T-helper 1 cell treated with Interleukin-12 subunit alpha and Interleukin-12 subunit beta and Interleukin-4 antibody, amounts not matched to agents 30 μg/mL and 1 μg/mL, for 36 hours (primary cell): ENCODE data around the gene LIX1.
"Not testable (repeated sequence)": the region's sequence is repeated elsewhere in the genome, so short reads cannot be mapped to it uniquely, and the experiment has no call there.

Experiments
- H3K27ac Mint-ChIP-seq: one replicate; pipeline ENCODE4 v1.8.0; 2021; ENCODE audit warnings: mild to moderate bottlenecking, mixed read lengths
- H3K27me3 Mint-ChIP-seq: one replicate; pipeline ENCODE4 v1.8.0; 2021; ENCODE audit warnings: low read depth, mixed read lengths
- H3K36me3 Mint-ChIP-seq: one replicate; pipeline ENCODE4 v1.8.0; 2021; ENCODE audit warnings: low read depth, mixed read lengths
- H3K4me1 Mint-ChIP-seq: one replicate; pipeline ENCODE4 v1.8.0; 2021; ENCODE audit warnings: low read depth, mixed read lengths
- H3K4me3 Mint-ChIP-seq: one replicate; pipeline ENCODE4 v1.8.0; 2021; ENCODE audit warnings: mild to moderate bottlenecking, moderate library complexity, mixed read lengths
- H3K9me3 Mint-ChIP-seq: one replicate; pipeline ENCODE4 v1.8.0; 2021; ENCODE audit warnings: mixed read lengths

The LIX1 gene

GRCh38 chr5:97142521-97143254 lies at the start of gene LIX1:
LIX1 (minus strand) TSS chr5:97142611; CDS start chr5:97142576, 35 bp downstream.
- H3K27me3 Mint-ChIP-seq, result peaks cover 22% of the 10 kb centered on the region
- no peak within 1 kb of the TSS for H3K4me3 Mint-ChIP-seq
- H3K4me1 Mint-ChIP-seq, result no peaks in the 10 kb centered on the region
- no peaks in the 10 kb centered on the region for H3K36me3 Mint-ChIP-seq
- H3K9me3 Mint-ChIP-seq, result no peaks in the 10 kb centered on the region
- no peak within 1 kb of the TSS for H3K27ac Mint-ChIP-seq

GRCh38 chr5:97191893-97192292 lies 49.5 kb upstream of the LIX1 start:
- Mint-ChIP-seq H3K27me3 (peaks cover 10% of the 10 kb centered on the region), H3K27ac (no peak overlapping the region), H3K4me1 (peaks cover 2% of the 10 kb centered on the region), H3K4me3 (no peak overlapping the region), H3K36me3 (peaks cover 2% of the 10 kb centered on the region), H3K9me3 (peaks cover 20% of the 10 kb centered on the region)

GRCh38 chr5:97189523-97189922 lies 47.1 kb upstream of the LIX1 start:
- peaks cover 20% of the 10 kb centered on the region for H3K9me3 Mint-ChIP-seq
- H3K27me3 Mint-ChIP-seq, result peaks cover 16% of the 10 kb centered on the region
- H3K36me3 Mint-ChIP-seq, H3K27ac Mint-ChIP-seq, H3K4me1 Mint-ChIP-seq, H3K4me3 Mint-ChIP-seq: not testable (repeated sequence)

GRCh38 chr5:97183930-97184213 lies 41.5 kb upstream of the LIX1 start:
- no peaks in the 10 kb centered on the region for H3K9me3 Mint-ChIP-seq
- peaks cover 13% of the 10 kb centered on the region for H3K36me3 Mint-ChIP-seq
- peaks cover 25% of the 10 kb centered on the region for H3K4me1 Mint-ChIP-seq
- H3K27ac Mint-ChIP-seq, result peak overlapping the region; percentile 100
- peak overlapping the region; percentile 87 for H3K4me3 Mint-ChIP-seq
- peaks cover 6% of the 10 kb centered on the region for H3K27me3 Mint-ChIP-seq

- peaks cover 27% of the 10 kb centered on the region for H3K4me1 Mint-ChIP-seq
- H3K9me3 Mint-ChIP-seq, result no peaks in the 10 kb centered on the region
- H3K27ac Mint-ChIP-seq, result peak within 1 kb of the TSS; percentile 100
Observed at GRCh38 chr5:97183100-97183929, 40.9 kb upstream of the LIX1 start, which contains the start of gene RIOK2. RIOK2 (minus strand) TSS chr5:97183247; CDS start chr5:97183191, 56 bp downstream.

GRCh38 chr5:97182571-97183099 lies 40.2 kb upstream of the LIX1 start:
- Mint-ChIP-seq H3K27ac (peak overlapping the region; percentile 100), H3K4me3 (peak overlapping the region; percentile 87), H3K9me3 (no peaks in the 10 kb centered on the region), H3K4me1 (peaks cover 27% of the 10 kb centered on the region), H3K36me3 (peaks cover 22% of the 10 kb centered on the region), H3K27me3 (peaks cover 6% of the 10 kb centered on the region)

More at GRCh38 chr5:97183100-97183929, 40.9 kb upstream of the LIX1 start, which contains the start of gene RIOK2:
- Mint-ChIP-seq H3K27me3 (peaks cover 6% of the 10 kb centered on the region), H3K36me3 (peaks cover 18% of the 10 kb centered on the region), H3K4me3 (peak within 1 kb of the TSS; percentile 87)

GRCh38 chr5:97181856-97182545 lies 39.6 kb upstream of the LIX1 start:
- H3K4me3 Mint-ChIP-seq, result peak overlapping the region; percentile 87
- peaks cover 6% of the 10 kb centered on the region for H3K27me3 Mint-ChIP-seq
- H3K4me1 Mint-ChIP-seq, result peaks cover 27% of the 10 kb centered on the region
- H3K9me3 Mint-ChIP-seq, result no peaks in the 10 kb centered on the region
- peak overlapping the region; percentile 100 for H3K27ac Mint-ChIP-seq
- H3K36me3 Mint-ChIP-seq, result peaks cover 22% of the 10 kb centered on the region

GRCh38 chr5:97179457-97179856 lies 37.0 kb upstream of the LIX1 start:
- not testable (repeated sequence) for H3K9me3 Mint-ChIP-seq, H3K4me3 Mint-ChIP-seq, H3K27ac Mint-ChIP-seq, H3K27me3 Mint-ChIP-seq
- Mint-ChIP-seq H3K36me3 (peaks cover 33% of the 10 kb centered on the region), H3K4me1 (peaks cover 28% of the 10 kb centered on the region)

- peaks cover 37% of the 10 kb centered on the region for H3K36me3 Mint-ChIP-seq
- no peak overlapping the region for H3K4me3 Mint-ChIP-seq
- H3K9me3 Mint-ChIP-seq, result no peaks in the 10 kb centered on the region
- H3K4me1 Mint-ChIP-seq, result peaks cover 12% of the 10 kb centered on the region
- H3K27me3 Mint-ChIP-seq, result no peaks in the 10 kb centered on the region
- H3K27ac Mint-ChIP-seq, result no peak overlapping the region
Observed at GRCh38 chr5:97172227-97172626, 29.8 kb upstream of the LIX1 start.

- H3K4me3 Mint-ChIP-seq, result no peak overlapping the region
- H3K4me1 Mint-ChIP-seq, result peaks cover 12% of the 10 kb centered on the region
- H3K27ac Mint-ChIP-seq, result no peak overlapping the region
- no peaks in the 10 kb centered on the region for H3K9me3 Mint-ChIP-seq
- H3K27me3 Mint-ChIP-seq, result no peaks in the 10 kb centered on the region
- H3K36me3 Mint-ChIP-seq, result peaks cover 35% of the 10 kb centered on the region
Observed at GRCh38 chr5:97171703-97172102, 29.3 kb upstream of the LIX1 start.

GRCh38 chr5:97167435-97167834 lies 25.0 kb upstream of the LIX1 start:
- Mint-ChIP-seq H3K27me3 (no peaks in the 10 kb centered on the region), H3K9me3 (no peaks in the 10 kb centered on the region), H3K36me3 (peaks cover 32% of the 10 kb centered on the region), H3K4me3 (peak overlapping the region; percentile 40), H3K4me1 (peaks cover 16% of the 10 kb centered on the region), H3K27ac (peak overlapping the region; percentile 68)

GRCh38 chr5:97165726-97166125 lies 23.3 kb upstream of the LIX1 start:
- H3K4me3 Mint-ChIP-seq, result no peak overlapping the region
- peaks cover 18% of the 10 kb centered on the region for H3K4me1 Mint-ChIP-seq
- H3K27me3 Mint-ChIP-seq, result no peaks in the 10 kb centered on the region
- H3K9me3 Mint-ChIP-seq, result no peaks in the 10 kb centered on the region
- peaks cover 22% of the 10 kb centered on the region for H3K36me3 Mint-ChIP-seq
- no peak overlapping the region for H3K27ac Mint-ChIP-seq

GRCh38 chr5:97164846-97165245 lies 22.4 kb upstream of the LIX1 start:
- Mint-ChIP-seq H3K4me3 (no peak overlapping the region), H3K4me1 (peaks cover 18% of the 10 kb centered on the region), H3K9me3 (no peaks in the 10 kb centered on the region), H3K27ac (no peak overlapping the region), H3K27me3 (no peaks in the 10 kb centered on the region), H3K36me3 (peaks cover 24% of the 10 kb centered on the region)

- H3K27me3 Mint-ChIP-seq, result no peaks in the 10 kb centered on the region
- H3K36me3 Mint-ChIP-seq, result peaks cover 32% of the 10 kb centered on the region
- peaks cover 18% of the 10 kb centered on the region for H3K4me1 Mint-ChIP-seq
- H3K9me3 Mint-ChIP-seq, result peaks cover under 1% of the 10 kb centered on the region
- no peak overlapping the region for H3K27ac Mint-ChIP-seq
- H3K4me3 Mint-ChIP-seq, result no peak overlapping the region
Observed at GRCh38 chr5:97163790-97164285, 21.4 kb upstream of the LIX1 start.
